Subcutaneous abdominal adipose tissue (tissue), 5 donors: ENCODE results near the gene DCTPP1.
"Not testable (repeated sequence)": the region's sequence is repeated elsewhere in the genome, so short reads cannot be mapped to it uniquely, and the experiment has no call there.

Experiments
- H3K27ac ChIP-seq: one replicate; pipeline ENCODE4 v1.7.0; 2013; ENCODE audit warnings: low read depth, mild to moderate bottlenecking, inconsistent platforms, low read length, moderate library complexity
- H3K27me3 ChIP-seq, 5 donors: one replicate each; pipeline ENCODE4 v1.7.0; 2013; ENCODE audit warnings: low read length in 5 of 5, inconsistent platforms in 1 of 5; ENCODE audit not compliant: control insufficient read depth in 5 of 5, insufficient read depth in 4 of 5
- H3K36me3 ChIP-seq, 5 donors: one replicate each; pipeline ENCODE4 v1.7.0; 2013; ENCODE audit warnings: low read length in 5 of 5; ENCODE audit not compliant: control insufficient read depth in 5 of 5, insufficient read depth in 5 of 5
- H3K4me1 ChIP-seq, 5 donors: one replicate each; pipeline ENCODE4 v1.7.0; 2013; ENCODE audit warnings: low read length in 5 of 5, mild to moderate bottlenecking in 3 of 5, moderate library complexity in 1 of 5; ENCODE audit not compliant: control insufficient read depth in 5 of 5, insufficient read depth in 5 of 5
- H3K4me3 ChIP-seq, 5 donors: one replicate each; pipeline ENCODE4 v1.7.0; 2013; ENCODE audit warnings: low read length in 5 of 5, low read depth in 1 of 5
- H3K9ac ChIP-seq, 5 donors: one replicate each; pipeline ENCODE4 v1.7.0; 2013; ENCODE audit warnings: low read length in 5 of 5, mild to moderate bottlenecking in 4 of 5, moderate library complexity in 3 of 5
- H3K9me3 ChIP-seq, 5 donors: one replicate each; pipeline ENCODE4 v1.7.0; 2013; ENCODE audit warnings: low read length in 5 of 5; ENCODE audit not compliant: control insufficient read depth in 5 of 5
- donor health status: healthy.
- donor health status: healthy.
- donor health status: healthy.
- donor health status: healthy.
- donor health status: healthy.

Gene DCTPP1

GRCh38 chr16:30399435-30400186, 30.2 kb downstream of the DCTPP1 start:
- Histone ChIP-seq H3K9me3 (no peaks in the 10 kb centered on the region), H3K9ac (peak overlapping the region in 4 of 5 donors; percentile 79 to 86 (median 84)), H3K36me3 (peaks cover 0 to 16% (median 10%) of the 10 kb centered on the region in 5 donors), H3K27me3 (no peaks in the 10 kb centered on the region), H3K4me3 (peak overlapping the region; percentile 17 to 83 (median 80)), H3K27ac (peak overlapping the region; percentile 75), H3K4me1 (peaks cover 2 to 28% (median 24%) of the 10 kb centered on the region in 5 donors)

- no peaks in the 10 kb centered on the region for H3K27me3 ChIP-seq
- no peak overlapping the region for H3K27ac ChIP-seq
- H3K9ac ChIP-seq = no peak overlapping the region
- H3K4me1 ChIP-seq = peaks cover 2 to 33% (median 30%) of the 10 kb centered on the region in 5 donors
- H3K4me3 ChIP-seq = no peak overlapping the region
- H3K9me3 ChIP-seq = no peaks in the 10 kb centered on the region
- H3K36me3 ChIP-seq = peaks cover 0 to 16% (median 10%) of the 10 kb centered on the region in 5 donors
These were observed 31.0 kb downstream of the DCTPP1 start for GRCh38 chr16:30398661-30399434.

- Histone ChIP-seq H3K27me3 (no peaks in the 10 kb centered on the region), H3K4me3 (no peak overlapping the region), H3K9me3 (no peaks in the 10 kb centered on the region), H3K27ac (no peak overlapping the region), H3K9ac (no peak overlapping the region), H3K4me1 (peaks cover 2 to 33% (median 30%) of the 10 kb centered on the region in 5 donors), H3K36me3 (peaks cover 0 to 16% (median 10%) of the 10 kb centered on the region in 5 donors)
These were observed 31.8 kb downstream of the DCTPP1 start for GRCh38 chr16:30397776-30398660.

- Histone ChIP-seq H3K27ac (no peak overlapping the region), H3K27me3 (no peaks in the 10 kb centered on the region), H3K36me3 (peaks cover 0 to 16% (median 10%) of the 10 kb centered on the region in 5 donors), H3K4me3 (no peak overlapping the region), H3K9ac (peak overlapping the region in 1 of 5 donors; percentile 1), H3K9me3 (no peaks in the 10 kb centered on the region), H3K4me1 (peaks cover 2 to 33% (median 30%) of the 10 kb centered on the region in 5 donors)
These were observed 32.8 kb downstream of the DCTPP1 start for GRCh38 chr16:30397056-30397455.

- H3K27ac ChIP-seq, H3K27me3 ChIP-seq, H3K4me3 ChIP-seq, H3K9me3 ChIP-seq: not testable (repeated sequence)
- peak overlapping the region in 2 of 5 donors; percentile 1 to 86 for H3K9ac ChIP-seq
- H3K36me3 ChIP-seq = peaks cover 0 to 16% (median 10%) of the 10 kb centered on the region in 5 donors
- H3K4me1 ChIP-seq = peaks cover 2 to 33% (median 30%) of the 10 kb centered on the region in 5 donors
These were observed 33.2 kb downstream of the DCTPP1 start for GRCh38 chr16:30396627-30397026.

GRCh38 chr16:30395992-30396585, 33.7 kb downstream of the DCTPP1 start:
- Histone ChIP-seq H3K27ac (peak overlapping the region; percentile 13), H3K4me1 (peaks cover 2 to 33% (median 30%) of the 10 kb centered on the region in 5 donors)

GRCh38 chr16:30395155-30395991, 34.5 kb downstream of the DCTPP1 start, which contains the start of gene ZNF48:
Gene ZNF48 (plus strand): TSS chr16:30395420. CDS start chr16:30395795, 375 bp downstream.
- peak within 1 kb of the TSS; percentile 43 to 86 (median 78) for H3K9ac ChIP-seq
- H3K36me3 ChIP-seq = peaks cover 0 to 16% (median 10%) of the 10 kb centered on the region in 5 donors
- H3K4me3 ChIP-seq = peak within 1 kb of the TSS; percentile 69 to 88 (median 75)
- H3K4me1 ChIP-seq = peaks cover 2 to 29% (median 24%) of the 10 kb centered on the region in 5 donors
- H3K9me3 ChIP-seq = no peaks in the 10 kb centered on the region
- H3K27me3 ChIP-seq = no peaks in the 10 kb centered on the region
- H3K27ac ChIP-seq = peak within 1 kb of the TSS; percentile 52

More at GRCh38 chr16:30395992-30396585, 33.7 kb downstream of the DCTPP1 start:
- no peaks in the 10 kb centered on the region for H3K27me3 ChIP-seq
- peaks cover 0 to 16% (median 10%) of the 10 kb centered on the region in 5 donors for H3K36me3 ChIP-seq
- H3K4me3 ChIP-seq = peak overlapping the region; percentile 69 to 88 (median 75)
- no peaks in the 10 kb centered on the region for H3K9me3 ChIP-seq
- peak overlapping the region; percentile 43 to 86 (median 78) for H3K9ac ChIP-seq

- peaks cover 0 to 16% (median 10%) of the 10 kb centered on the region in 5 donors for H3K36me3 ChIP-seq
- H3K27me3 ChIP-seq = no peaks in the 10 kb centered on the region
- peaks cover 2 to 22% (median 17%) of the 10 kb centered on the region in 5 donors for H3K4me1 ChIP-seq
- peak overlapping the region; percentile 64 to 88 (median 75) for H3K4me3 ChIP-seq
- H3K9ac ChIP-seq = peak overlapping the region; percentile 39 to 82 (median 77)
- H3K27ac ChIP-seq = peak overlapping the region; percentile 52
- no peaks in the 10 kb centered on the region for H3K9me3 ChIP-seq
These were observed 35.2 kb downstream of the DCTPP1 start for GRCh38 chr16:30394592-30395154.
